Astrocyte of the spinal cord (primary cell): ENCODE results near the gene SLC22A14.

Source experiments
- DNase-seq: peaks from one replicate; pipeline ENCODE4 v3.0.0; 2011; ENCODE audit warnings: low read depth, low spot score
- H3K4me3 ChIP-seq: 2 replicates; pipeline ENCODE4 v1.5.1; 2011; ENCODE audit warnings: low read depth, mild to moderate bottlenecking, low read length, moderate library complexity
- in situ Hi-C: cut with HindIII; loops from 2 replicates; pipeline ENCODE4 v1.10.0; 2017; ENCODE audit warnings: low sequenced_read_pairs
- TF ChIP-seq, protein P1 (sequence below): IDR thresholded peaks from 2 replicates; pipeline ENCODE4 v1.5.1; 2012; ENCODE audit warnings: low read depth, mild to moderate bottlenecking, low read length, inconsistent platforms

Gene SLC22A14

DNA sequence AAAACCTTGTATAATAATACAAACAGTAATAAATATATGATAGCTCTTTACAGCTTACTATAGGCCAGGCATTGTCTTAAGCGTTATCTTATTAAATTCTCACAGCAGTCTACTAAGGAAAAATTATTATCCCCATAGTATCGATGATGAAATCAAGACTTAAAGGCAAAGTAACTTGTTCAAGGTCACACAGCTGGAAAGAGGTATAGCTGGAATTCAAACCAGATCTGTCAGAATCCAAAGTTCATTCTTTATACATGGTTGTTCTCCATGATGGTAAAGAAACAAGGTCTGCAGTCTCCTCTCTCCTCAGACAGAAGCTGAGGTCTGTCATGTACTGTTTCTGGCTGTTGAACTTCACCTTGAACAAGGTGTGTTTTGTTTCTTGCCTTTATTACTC, 31.9 kb upstream of the SLC22A14 start:
- DNase-seq, result no peak
- in situ Hi-C loops, result no loop called here
- H3K4me3 ChIP-seq, result no peak overlapping the region
- TF ChIP-seq, protein P1, sequence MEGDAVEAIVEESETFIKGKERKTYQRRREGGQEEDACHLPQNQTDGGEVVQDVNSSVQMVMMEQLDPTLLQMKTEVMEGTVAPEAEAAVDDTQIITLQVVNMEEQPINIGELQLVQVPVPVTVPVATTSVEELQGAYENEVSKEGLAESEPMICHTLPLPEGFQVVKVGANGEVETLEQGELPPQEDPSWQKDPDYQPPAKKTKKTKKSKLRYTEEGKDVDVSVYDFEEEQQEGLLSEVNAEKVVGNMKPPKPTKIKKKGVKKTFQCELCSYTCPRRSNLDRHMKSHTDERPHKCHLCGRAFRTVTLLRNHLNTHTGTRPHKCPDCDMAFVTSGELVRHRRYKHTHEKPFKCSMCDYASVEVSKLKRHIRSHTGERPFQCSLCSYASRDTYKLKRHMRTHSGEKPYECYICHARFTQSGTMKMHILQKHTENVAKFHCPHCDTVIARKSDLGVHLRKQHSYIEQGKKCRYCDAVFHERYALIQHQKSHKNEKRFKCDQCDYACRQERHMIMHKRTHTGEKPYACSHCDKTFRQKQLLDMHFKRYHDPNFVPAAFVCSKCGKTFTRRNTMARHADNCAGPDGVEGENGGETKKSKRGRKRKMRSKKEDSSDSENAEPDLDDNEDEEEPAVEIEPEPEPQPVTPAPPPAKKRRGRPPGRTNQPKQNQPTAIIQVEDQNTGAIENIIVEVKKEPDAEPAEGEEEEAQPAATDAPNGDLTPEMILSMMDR, result no peak

DNA sequence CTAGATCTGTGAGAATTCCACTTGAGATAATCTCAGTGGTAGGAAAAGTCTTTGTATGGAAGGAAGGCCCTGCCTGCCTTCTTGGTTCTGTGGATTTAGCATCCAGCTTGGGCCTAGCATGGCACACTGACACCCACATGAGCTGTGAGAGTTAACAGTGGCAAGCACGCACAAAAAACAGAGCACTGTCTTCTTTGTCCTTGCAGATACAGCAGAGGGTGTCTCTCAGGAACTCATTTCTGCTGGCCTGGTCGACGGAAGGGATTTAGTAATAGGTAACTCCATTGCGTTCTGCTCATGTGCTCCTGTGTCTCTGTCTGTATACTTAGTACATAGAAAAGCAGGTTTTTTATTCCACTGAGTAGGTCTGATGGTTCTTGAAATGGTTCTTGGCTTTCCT, 30.9 kb upstream of the SLC22A14 start:
- no peak overlapping the region for H3K4me3 ChIP-seq
- no peak for DNase-seq
- in situ Hi-C loops, result no loop called here
- TF ChIP-seq, protein P1, result no peak

DNA sequence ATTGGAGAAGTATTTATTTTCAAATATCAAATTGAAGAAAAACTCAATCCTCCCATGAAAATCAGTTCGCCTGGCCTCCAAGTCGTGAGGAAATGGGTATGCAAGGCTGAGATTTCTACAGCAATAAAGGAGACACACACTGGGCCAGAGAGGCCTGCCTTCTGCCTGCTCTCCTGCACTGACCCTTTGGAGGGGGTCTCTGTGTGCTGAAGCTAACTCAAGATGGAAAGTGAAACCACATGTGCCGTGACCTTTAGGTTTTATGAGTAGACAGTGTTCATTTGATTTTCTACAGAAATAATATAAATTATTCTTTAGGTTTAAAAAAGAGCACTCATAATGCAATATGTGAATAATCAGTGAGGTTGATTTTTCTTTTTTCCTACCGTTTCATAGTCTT, 28.4 kb upstream of the SLC22A14 start:
- no peak for DNase-seq
- TF ChIP-seq, protein P1, result no peak
- H3K4me3 ChIP-seq, result no peak overlapping the region
- in situ Hi-C loops, result no loop called here

DNA sequence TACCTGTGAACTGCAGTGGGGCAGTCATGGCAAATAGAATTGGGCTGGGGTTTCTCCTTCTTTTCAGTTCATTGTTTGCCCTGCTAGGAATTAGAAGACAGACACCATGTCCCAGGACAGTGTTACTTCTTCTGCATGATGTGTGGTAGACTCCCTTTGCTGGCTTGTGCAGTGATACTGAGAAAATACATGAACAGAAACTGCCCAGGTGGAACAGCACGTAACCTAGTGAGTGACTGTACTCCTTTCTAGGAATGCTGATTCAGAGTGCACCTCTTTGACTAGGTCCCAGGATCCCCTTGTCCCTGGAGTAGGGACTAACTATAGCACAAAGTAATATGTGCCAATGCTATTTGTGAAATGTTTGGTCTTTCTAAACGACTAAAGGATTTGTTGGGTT, 27.2 kb upstream of the SLC22A14 start:
- TF ChIP-seq, protein P1, result no peak
- in situ Hi-C loops, result no loop called here
- H3K4me3 ChIP-seq, result no peak overlapping the region
- no peak for DNase-seq

DNA sequence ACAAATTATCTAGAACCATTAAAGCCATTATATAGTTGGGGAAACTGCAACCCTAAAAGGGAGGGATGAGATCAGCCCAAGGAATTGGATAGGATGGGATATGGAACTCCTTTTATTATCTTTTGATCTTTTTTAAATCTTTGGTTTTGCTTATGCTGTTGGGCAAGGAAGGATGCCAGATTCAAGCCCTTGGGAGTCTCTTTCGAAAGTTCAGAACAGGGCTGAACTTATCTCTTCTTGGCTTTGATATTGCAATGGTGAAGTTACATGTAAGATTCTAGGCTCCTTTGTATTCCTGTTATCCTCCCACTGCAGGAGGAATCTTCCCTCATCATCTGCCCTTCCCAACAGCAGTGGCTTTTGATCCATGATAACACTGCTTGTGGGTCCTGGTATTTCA, 26.5 kb upstream of the SLC22A14 start:
- no peak overlapping the region for H3K4me3 ChIP-seq
- TF ChIP-seq, protein P1, result no peak
- no peak for DNase-seq
- in situ Hi-C loops, result no loop called here

DNA sequence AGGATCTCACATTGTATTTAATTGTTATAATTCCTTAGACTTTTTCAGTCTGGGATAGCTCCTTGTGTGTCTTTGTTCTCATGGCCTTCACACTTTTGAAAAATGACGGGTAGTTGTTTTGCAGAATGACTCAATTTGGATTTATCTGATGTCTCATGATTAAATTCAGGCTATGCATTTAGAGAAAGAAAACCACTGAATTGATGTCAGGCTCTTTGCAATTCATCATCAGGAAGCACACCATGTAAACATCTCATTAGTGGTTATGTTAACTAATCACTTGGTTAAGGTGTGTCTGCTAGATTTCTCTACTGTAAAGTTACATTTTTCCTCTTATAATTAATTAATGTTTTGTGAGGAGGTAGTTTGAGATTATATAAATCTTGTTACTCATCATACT, 24.5 kb upstream of the SLC22A14 start:
- no peak overlapping the region for H3K4me3 ChIP-seq
- DNase-seq, result no peak
- in situ Hi-C loops, result no loop called here
- TF ChIP-seq, protein P1, result no peak

DNA sequence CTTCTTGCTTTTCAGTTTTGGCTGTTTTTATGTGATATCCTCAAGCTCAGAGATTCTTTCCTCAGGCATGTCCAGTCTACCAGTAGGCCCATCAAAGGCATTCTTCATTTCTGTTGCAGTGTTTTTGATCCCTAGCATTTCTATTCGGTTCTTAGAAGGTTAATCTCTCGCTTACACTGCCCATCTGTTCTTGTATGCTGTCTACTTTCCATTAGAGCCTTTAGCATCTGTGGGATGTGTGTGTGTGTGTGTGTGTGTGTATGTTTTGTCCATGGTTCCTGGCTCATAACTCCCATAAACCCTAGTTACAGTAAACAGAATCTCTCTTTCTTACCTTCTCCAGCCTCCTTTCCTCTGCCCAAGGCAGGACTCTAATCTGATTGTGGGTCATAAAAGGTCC, 21.6 kb upstream of the SLC22A14 start:
- TF ChIP-seq, protein P1, result no peak
- DNase-seq, result no peak
- in situ Hi-C loops, result no loop called here
- H3K4me3 ChIP-seq, result no peak overlapping the region
